PC-3 (cell line): Measurements from ENCODE around the gene PTPN20. TPM values are rescaled to one million over a fixed set of nuclear protein-coding genes. Genes with fewer than 3 reads are reported as not detected.
"Not testable (repeated sequence)": the region's sequence is repeated elsewhere in the genome, so short reads cannot be mapped to it uniquely, and the experiment has no call there.

Experiments used
- ATAC-seq: fragments of 200-7000 bp; cut with Tn5 transposase; 2 replicates; pipeline ENCODE4 v1.9.1; 2020; ENCODE audit warnings: mild to moderate bottlenecking, moderate library complexity
- BruUV-seq: library from RNA; stranded (reverse); fragments of 400-500 nt; replicated peaks from 2 replicates; lab custom pipeline; 2021; lab: Mats Ljungman, UMichigan
- CTCF ChIA-PET: fragments of 300-600 bp; sonication (Branson Sonifier 250); formaldehyde crosslinking; loops from one replicate; lab custom pipeline; 2022; ENCODE audit warnings: antibody characterized with exemption; lab: Charles Lee
- POLR2A ChIA-PET: fragments of 300-600 bp; sonication (Branson Sonifier 250); formaldehyde crosslinking; loops from one replicate; lab custom pipeline; 2022; ENCODE audit warnings: antibody characterized with exemption; ENCODE audit not compliant: unreplicated experiment; lab: Charles Lee
- DNase-seq: peaks from one replicate; pipeline ENCODE4 v3.0.0-alpha.2; 2015
- H2AFZ ChIP-seq: fragments of 300-600 bp; sonication (generic); 2 replicates; pipeline ENCODE4 v1.6.0; 2016; ENCODE audit warnings: antibody characterized with exemption, low read length
- H3F3A ChIP-seq: fragments of 300-600 bp; sonication (generic); one replicate; pipeline ENCODE4 v1.6.0; 2017; ENCODE audit warnings: antibody characterized with exemption, low read length, control low read depth, mild to moderate bottlenecking; ENCODE audit not compliant: unreplicated experiment
- H3K27ac ChIP-seq: fragments of 300-600 bp; sonication (generic); 2 replicates; pipeline ENCODE4 v1.5.1; 2016; ENCODE audit warnings: mild to moderate bottlenecking, low read length
- H3K27me3 ChIP-seq: fragments of 300-600 bp; sonication (generic); 2 replicates; pipeline ENCODE4 v1.6.1; 2016; ENCODE audit warnings: low read length, mixed read lengths
- H3K36me3 ChIP-seq: fragments of 300-600 bp; sonication (generic); 2 replicates; pipeline ENCODE4 v1.6.1; 2016; ENCODE audit warnings: low read depth, mixed run types, low read length, mixed read lengths
- H3K4me1 ChIP-seq: fragments of 300-600 bp; sonication (generic); 2 replicates; pipeline ENCODE4 v1.5.1; 2016; ENCODE audit warnings: low read length; ENCODE audit not compliant: insufficient read depth
- H3K4me2 ChIP-seq: fragments of 300-600 bp; sonication (generic); 2 replicates; pipeline ENCODE4 v1.6.0; 2016; ENCODE audit warnings: low read length
- H3K4me3 ChIP-seq: fragments of 300-600 bp; sonication (generic); 2 replicates; pipeline ENCODE4 v1.5.1; 2016; ENCODE audit warnings: mild to moderate bottlenecking, low read length, mixed read lengths
- H3K79me2 ChIP-seq: fragments of 300-600 bp; sonication (generic); 2 replicates; pipeline ENCODE4 v1.6.1; 2017; ENCODE audit warnings: low read length, mixed read lengths
- H3K9ac ChIP-seq: fragments of 300-600 bp; sonication (generic); 2 replicates; pipeline ENCODE4 v1.6.0; 2016; ENCODE audit warnings: mild to moderate bottlenecking, low read length
- H3K9me2 ChIP-seq: fragments of 300-600 bp; sonication (generic); replicated peaks from 2 replicates; pipeline ENCODE4 v1.6.1; 2016; ENCODE audit warnings: mixed run types, low read length, mixed read lengths
- H3K9me3 ChIP-seq: fragments of 300-600 bp; sonication (generic); 2 replicates; pipeline ENCODE4 v1.6.1; 2016; ENCODE audit warnings: low read length, mixed read lengths
- H4K20me1 ChIP-seq: fragments of 300-600 bp; sonication (generic); 2 replicates; pipeline ENCODE4 v1.6.1; 2016; ENCODE audit warnings: low read length, mixed read lengths
- intact Hi-C: fragments of 100-400 bp; cut with micrococcal nuclease; formaldehyde crosslinking; loops from 2 replicates; pipeline ENCODE4 v1.9.0; 2023
- total RNA-seq: library from RNA; depleted of rRNA; stranded (reverse); fragments of >200 nt; gene quantifications from 2 replicates; pipeline ENCODE4 v1.2.3, GENCODE V29; 2014

PTPN20 gene
- total RNA-seq, 1 experiment from 2014 or later: 3.6 TPM

- H4K20me1 ChIP-seq, intact Hi-C loops, H3K4me1 ChIP-seq, H3K79me2 ChIP-seq, H3K9me3 ChIP-seq, H3K27ac ChIP-seq, H3K4me3 ChIP-seq, BruUV-seq, H3K36me3 ChIP-seq, ATAC-seq, H2AFZ ChIP-seq, H3F3A ChIP-seq, H3K9me2 ChIP-seq, H3K9ac ChIP-seq, DNase-seq, H3K4me2 ChIP-seq, CTCF ChIA-PET, H3K27me3 ChIP-seq, POLR2A ChIA-PET: not testable (repeated sequence)
Observed at GRCh38 chr10:46890813-46891611, 20.2 kb upstream of the PTPN20 start.

GRCh38 chr10:46896762-46897692, 14.2 kb upstream of the PTPN20 start:
- POLR2A ChIA-PET, ATAC-seq, H3K36me3 ChIP-seq, H3K4me1 ChIP-seq, DNase-seq, H3K9me2 ChIP-seq, H3K4me3 ChIP-seq, H2AFZ ChIP-seq, H3K4me2 ChIP-seq, H3K27me3 ChIP-seq, H3K9me3 ChIP-seq, H3K27ac ChIP-seq, H3F3A ChIP-seq, H3K9ac ChIP-seq, CTCF ChIA-PET, H3K79me2 ChIP-seq, H4K20me1 ChIP-seq, BruUV-seq, intact Hi-C loops: not testable (repeated sequence)

GRCh38 chr10:46901247-46901646, 10.0 kb upstream of the PTPN20 start:
- H3K9me2 ChIP-seq, POLR2A ChIA-PET, DNase-seq, H3F3A ChIP-seq, H3K4me1 ChIP-seq, H2AFZ ChIP-seq, H3K4me3 ChIP-seq, H3K4me2 ChIP-seq, ATAC-seq, BruUV-seq, H3K9me3 ChIP-seq, CTCF ChIA-PET, H3K36me3 ChIP-seq, H4K20me1 ChIP-seq, H3K79me2 ChIP-seq, H3K27ac ChIP-seq, H3K27me3 ChIP-seq, H3K9ac ChIP-seq, intact Hi-C loops: not testable (repeated sequence)

DNA sequence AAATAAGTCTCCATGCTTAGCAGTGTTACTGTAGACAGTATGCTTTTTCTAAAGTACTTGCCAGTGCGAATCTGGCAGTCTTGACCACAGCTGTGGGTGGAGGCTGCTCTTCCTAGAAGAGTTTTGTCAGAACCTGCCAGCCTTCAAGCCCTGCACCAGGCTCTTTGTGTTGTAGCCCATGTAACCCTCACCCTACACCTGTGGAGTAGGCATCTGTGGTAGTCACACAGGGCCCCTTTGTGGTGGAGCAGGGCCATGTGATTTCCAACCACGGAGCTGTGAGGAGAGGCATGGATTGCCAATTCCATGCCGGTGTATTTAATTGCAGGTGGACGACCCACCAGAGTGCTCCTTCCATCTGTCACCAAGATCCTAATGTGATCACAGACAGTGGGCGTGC, 7.4 kb upstream of the PTPN20 start:
- BruUV-seq, H3K9me2 ChIP-seq, CTCF ChIA-PET, H3K79me2 ChIP-seq, H3K27ac ChIP-seq, H2AFZ ChIP-seq, H3K9me3 ChIP-seq, intact Hi-C loops, H3F3A ChIP-seq, H3K4me1 ChIP-seq, H3K4me2 ChIP-seq, DNase-seq, POLR2A ChIA-PET, H3K9ac ChIP-seq, H3K27me3 ChIP-seq, ATAC-seq, H3K4me3 ChIP-seq, H4K20me1 ChIP-seq, H3K36me3 ChIP-seq: not testable (repeated sequence)

DNA sequence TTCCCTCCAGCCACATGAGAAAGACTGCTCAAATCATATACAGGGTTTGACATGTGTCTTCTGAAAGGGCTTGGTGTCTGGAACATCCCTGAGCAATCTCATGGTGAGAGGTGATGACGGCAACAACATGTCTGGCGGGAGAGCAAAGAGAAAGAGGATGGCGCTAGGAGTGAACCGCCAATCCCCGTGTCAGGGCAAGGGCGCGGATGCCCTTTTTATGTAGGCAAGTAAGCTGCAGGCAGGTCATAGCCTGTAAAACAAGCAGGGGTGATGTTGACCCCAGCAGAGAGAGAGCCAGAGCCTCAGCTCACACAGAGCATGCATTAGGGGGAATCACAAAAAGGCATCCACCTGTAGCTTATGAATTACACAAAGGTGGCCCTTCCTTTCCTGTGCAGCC, 4.9 kb upstream of the PTPN20 start:
- H3K9me2 ChIP-seq, CTCF ChIA-PET, H3K4me3 ChIP-seq, H3K4me1 ChIP-seq, H3K27me3 ChIP-seq, ATAC-seq, POLR2A ChIA-PET, intact Hi-C loops, H4K20me1 ChIP-seq, H3K9me3 ChIP-seq, H3F3A ChIP-seq, H3K36me3 ChIP-seq, H3K79me2 ChIP-seq, H3K9ac ChIP-seq, DNase-seq, BruUV-seq, H3K4me2 ChIP-seq, H3K27ac ChIP-seq, H2AFZ ChIP-seq: not testable (repeated sequence)

GRCh38 chr10:46907185-46908117, 3.8 kb upstream of the PTPN20 start:
- H3K27me3 ChIP-seq, H2AFZ ChIP-seq, H3K4me2 ChIP-seq, H3F3A ChIP-seq, DNase-seq, H3K36me3 ChIP-seq, H3K27ac ChIP-seq, CTCF ChIA-PET, intact Hi-C loops, H3K4me1 ChIP-seq, H3K9me2 ChIP-seq, H3K9ac ChIP-seq, POLR2A ChIA-PET, BruUV-seq, H3K9me3 ChIP-seq, H3K4me3 ChIP-seq, H4K20me1 ChIP-seq, H3K79me2 ChIP-seq: not testable (repeated sequence)
- ATAC-seq: peak; percentile 48
